Mesenchymal stem cell (in vitro differentiated cells and primary cell): ENCODE data around the gene ADIPOR1.
"Not testable (repeated sequence)": the region's sequence is repeated elsewhere in the genome, so short reads cannot be mapped to it uniquely, and the experiment has no call there.

ENCODE experiments used
- DNase-seq: peaks from one replicate; pipeline ENCODE4 v3.0.0-alpha.2; 2013
- H2AFZ ChIP-seq: one replicate; pipeline ENCODE4 v1.6.1; 2013; ENCODE audit warnings: low read depth, mild to moderate bottlenecking, control low read depth, inconsistent platforms, low read length, moderate library complexity
- H2AK5ac ChIP-seq: 2 replicates; pipeline ENCODE4 v1.6.1; 2013; ENCODE audit warnings: low read length, moderate library complexity, mild to moderate bottlenecking, inconsistent platforms; ENCODE audit not compliant: severe bottlenecking
- H2BK120ac ChIP-seq: one replicate; pipeline ENCODE4 v1.6.1; 2013; ENCODE audit warnings: low read depth, mild to moderate bottlenecking, inconsistent platforms, low read length, moderate library complexity
- H2BK12ac ChIP-seq, 2 experiments: one replicate each; pipeline ENCODE4 v1.6.1; 2013; ENCODE audit warnings: inconsistent platforms in 2 of 2, low read length in 2 of 2, mild to moderate bottlenecking in 2 of 2, moderate library complexity in 2 of 2, control low read depth in 1 of 2
- H2BK15ac ChIP-seq: one replicate; pipeline ENCODE4 v1.6.1; 2013; ENCODE audit warnings: mild to moderate bottlenecking, low read depth, inconsistent platforms; ENCODE audit not compliant: poor library complexity, severe bottlenecking
- H2BK5ac ChIP-seq: 2 replicates; pipeline ENCODE4 v1.6.1; 2013; ENCODE audit warnings: low read depth, mild to moderate bottlenecking, low read length, control low read depth, inconsistent platforms; ENCODE audit not compliant: poor library complexity, severe bottlenecking
- H3K14ac ChIP-seq, 2 experiments: one replicate each; pipeline ENCODE4 v1.6.1; 2013; ENCODE audit warnings: inconsistent platforms in 2 of 2, low read length in 2 of 2, control low read depth in 1 of 2, mild to moderate bottlenecking in 1 of 2, moderate library complexity in 1 of 2
- H3K18ac ChIP-seq, 2 experiments: one replicate each; pipeline ENCODE4 v1.6.1; 2013; ENCODE audit warnings: inconsistent platforms in 2 of 2, low read length in 2 of 2, control low read depth in 1 of 2, low read depth in 1 of 2, mild to moderate bottlenecking in 1 of 2
- H3K23ac ChIP-seq, 2 experiments: one replicate each; pipeline ENCODE4 v1.6.1; 2013; ENCODE audit warnings: inconsistent platforms in 2 of 2, low read length in 2 of 2, mild to moderate bottlenecking in 2 of 2, moderate library complexity in 2 of 2, control low read depth in 1 of 2
- H3K27ac ChIP-seq: 2 replicates; pipeline ENCODE4 v1.5.1; 2013; ENCODE audit warnings: mild to moderate bottlenecking, moderate library complexity, low read length, control low read depth, inconsistent platforms; ENCODE audit not compliant: poor library complexity, severe bottlenecking
- H3K27me3 ChIP-seq, 2 experiments: 2 replicates each; pipeline versions ENCODE4 v1.6.1 to v1.7.0; 2013; ENCODE audit warnings: low read length in 2 of 2, mild to moderate bottlenecking in 2 of 2, moderate library complexity in 2 of 2, control low read depth in 1 of 2, inconsistent platforms in 1 of 2; ENCODE audit not compliant: control insufficient read depth in 1 of 2, insufficient read depth in 1 of 2
- H3K36me3 ChIP-seq, 2 experiments: 2 replicates each; pipeline versions ENCODE4 v1.6.1 to v1.7.0; 2013; ENCODE audit warnings: low read length in 2 of 2, control low read depth in 1 of 2, inconsistent platforms in 1 of 2, low read depth in 1 of 2, mild to moderate bottlenecking in 1 of 2; ENCODE audit not compliant: insufficient read depth in 2 of 2, control insufficient read depth in 1 of 2
- H3K4ac ChIP-seq, 2 experiments: one replicate each; pipeline ENCODE4 v1.6.1; 2013; ENCODE audit warnings: inconsistent platforms in 2 of 2, low read length in 2 of 2, mild to moderate bottlenecking in 2 of 2, moderate library complexity in 2 of 2, control low read depth in 1 of 2, low read depth in 1 of 2
- H3K4me1 ChIP-seq: 2 replicates; pipeline ENCODE4 v1.6.1; 2013; ENCODE audit warnings: low read depth, low read length, control low read depth; ENCODE audit not compliant: control insufficient read depth, insufficient read depth
- H3K4me2 ChIP-seq: 2 replicates; pipeline ENCODE4 v1.6.1; 2013; ENCODE audit warnings: low read length, mild to moderate bottlenecking, inconsistent platforms; ENCODE audit not compliant: poor library complexity, severe bottlenecking
- H3K4me3 ChIP-seq, 2 experiments: 2 replicates each; pipeline versions ENCODE4 v1.5.1 to v1.7.0; 2013; ENCODE audit warnings: low read length in 2 of 2, mild to moderate bottlenecking in 2 of 2, control low read depth in 1 of 2, low read depth in 1 of 2; ENCODE audit not compliant: insufficient read depth in 1 of 2
- H3K79me1 ChIP-seq: replicated peaks from 2 replicates; pipeline ENCODE4 v1.6.1; 2013; ENCODE audit warnings: mild to moderate bottlenecking, control low read depth, low read length, inconsistent platforms; ENCODE audit not compliant: poor library complexity, severe bottlenecking
- H3K9ac ChIP-seq: 2 replicates; pipeline ENCODE4 v1.7.0; 2013; ENCODE audit warnings: mild to moderate bottlenecking, low read length, moderate library complexity
- H3K9me3 ChIP-seq: 2 replicates; pipeline ENCODE4 v1.7.0; 2013; ENCODE audit warnings: mild to moderate bottlenecking, low read length; ENCODE audit not compliant: control insufficient read depth
- H4K8ac ChIP-seq: one replicate; pipeline ENCODE4 v1.6.1; 2013; ENCODE audit warnings: inconsistent platforms, mild to moderate bottlenecking, low read length, moderate library complexity
- H4K91ac ChIP-seq: one replicate; pipeline ENCODE4 v1.6.1; 2013; ENCODE audit warnings: mild to moderate bottlenecking, low read length, inconsistent platforms
- WGBS: methylation state at CpG from one replicate; pipeline ENCODE4 v1.1.7; 2013; ENCODE audit warnings: mixed read lengths; 5-methylcytosine and 5-hydroxymethylcytosine counted together

ADIPOR1 gene

DNA sequence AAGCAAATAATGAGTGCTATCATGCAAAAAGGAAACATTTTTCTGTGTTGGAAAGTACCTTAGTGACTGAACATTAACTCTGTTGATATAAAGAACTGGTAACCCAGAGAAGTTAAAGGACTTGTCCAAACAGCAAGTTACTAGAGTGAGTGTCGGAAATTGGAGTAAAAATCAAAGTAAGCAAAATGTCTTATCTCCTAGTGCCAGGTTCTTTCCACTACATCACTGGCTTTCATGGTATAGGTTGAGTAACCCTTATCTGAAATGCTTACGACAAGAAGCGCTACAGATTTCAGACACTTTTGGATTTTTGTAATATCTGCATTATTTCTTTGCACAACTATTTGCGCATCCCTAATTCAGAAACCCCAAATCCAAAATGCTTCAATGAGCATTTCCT, 52.8 kb downstream of the ADIPOR1 start:
- no peak overlapping the region for H4K8ac ChIP-seq
- no peak for DNase-seq
- H4K91ac ChIP-seq = no peak overlapping the region
- no peak overlapping the region for H2AK5ac ChIP-seq
- no peak overlapping the region for H2BK120ac ChIP-seq
- no peak overlapping the region for H3K23ac ChIP-seq
- H3K27me3 ChIP-seq = no peaks in the 10 kb centered on the region
- no peak overlapping the region for H2BK15ac ChIP-seq
- H2AFZ ChIP-seq = no peak overlapping the region
- H3K14ac ChIP-seq = no peak overlapping the region
- H3K4me1 ChIP-seq = no peaks in the 10 kb centered on the region
- H3K9me3 ChIP-seq = no peaks in the 10 kb centered on the region
- no peak overlapping the region for H3K27ac ChIP-seq
- H3K4me2 ChIP-seq = no peak overlapping the region
- H3K9ac ChIP-seq = no peak overlapping the region
- no peak overlapping the region for H3K18ac ChIP-seq
- WGBS = 45% methylated on average over 4 of the region's 4 CpGs
- H3K36me3 ChIP-seq = peaks cover 18 to 80% of the 10 kb centered on the region in 2 experiments
- H3K4me3 ChIP-seq = no peak overlapping the region
- H3K79me1 ChIP-seq = no peaks in the 10 kb centered on the region
- no peak overlapping the region for H2BK12ac ChIP-seq
- no peak overlapping the region for H3K4ac ChIP-seq
- no peak overlapping the region for H2BK5ac ChIP-seq

DNA sequence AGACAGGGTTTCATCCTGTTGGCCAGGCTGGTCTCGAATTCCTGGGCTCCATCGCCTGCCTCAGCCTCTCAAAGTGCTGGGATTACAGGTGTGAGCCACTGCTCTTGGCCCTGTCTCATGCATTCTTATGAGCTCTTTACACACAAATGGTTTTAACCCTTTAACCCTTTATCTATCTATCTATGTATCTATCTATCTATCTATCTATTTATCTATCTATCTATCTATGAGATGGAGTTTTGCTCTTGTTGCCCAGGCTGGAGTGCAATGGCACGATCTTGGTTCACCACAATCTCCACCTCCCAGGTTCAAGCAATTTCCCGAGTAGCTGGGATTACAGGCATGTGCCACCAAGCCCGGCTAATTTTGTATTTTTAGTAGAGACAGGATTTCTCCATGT, 54.3 kb downstream of the ADIPOR1 start:
- not testable (repeated sequence) for H3K27ac ChIP-seq, H2AK5ac ChIP-seq, H3K9me3 ChIP-seq, H3K9ac ChIP-seq, H3K23ac ChIP-seq, H3K4me2 ChIP-seq, H4K91ac ChIP-seq, H2BK120ac ChIP-seq, H2BK5ac ChIP-seq, DNase-seq, H3K18ac ChIP-seq, H3K14ac ChIP-seq, H3K4me1 ChIP-seq, H2AFZ ChIP-seq, H2BK15ac ChIP-seq, H3K4me3 ChIP-seq, H3K27me3 ChIP-seq, H2BK12ac ChIP-seq, H3K79me1 ChIP-seq, H4K8ac ChIP-seq, H3K4ac ChIP-seq
- WGBS = 98% methylated on average over 5 of the region's 5 CpGs
- H3K36me3 ChIP-seq = peaks cover 16 to 75% of the 10 kb centered on the region in 2 experiments

GRCh38 chr1:202901555-202901954, 56.6 kb downstream of the ADIPOR1 start:
- Histone ChIP-seq H3K27ac (no peak overlapping the region), H4K8ac (no peak overlapping the region), H2BK120ac (no peak overlapping the region), H2BK15ac (no peak overlapping the region), H4K91ac (no peak overlapping the region), H3K36me3 (peaks cover 18 to 77% of the 10 kb centered on the region in 2 experiments), H3K79me1 (peaks cover 5% of the 10 kb centered on the region), H3K14ac (no peak overlapping the region), H2AFZ (no peak overlapping the region), H2BK5ac (no peak overlapping the region), H3K23ac (no peak overlapping the region), H2BK12ac (no peak overlapping the region), H3K4me2 (no peak overlapping the region), H3K4me1 (no peaks in the 10 kb centered on the region), H3K9me3 (no peaks in the 10 kb centered on the region), H3K27me3 (no peaks in the 10 kb centered on the region), H3K4me3 (no peak overlapping the region), H2AK5ac (no peak overlapping the region), H3K9ac (no peak overlapping the region), H3K4ac (no peak overlapping the region), H3K18ac (no peak overlapping the region)
- WGBS = 93% methylated on average over 2 of the region's 4 CpGs
- DNase-seq = no peak

- no peak overlapping the region for H3K27ac ChIP-seq
- no peak overlapping the region for H4K8ac ChIP-seq
- H3K4me2 ChIP-seq = no peak overlapping the region
- no peak overlapping the region for H2AFZ ChIP-seq
- peaks cover 1% of the 10 kb centered on the region for H3K4me1 ChIP-seq
- H3K79me1 ChIP-seq = no peaks in the 10 kb centered on the region
- no peak overlapping the region for H3K14ac ChIP-seq
- no peak overlapping the region for H4K91ac ChIP-seq
- H3K4me3 ChIP-seq = no peak overlapping the region
- H3K4ac ChIP-seq = no peak overlapping the region
- no peak overlapping the region for H2BK15ac ChIP-seq
- H3K27me3 ChIP-seq = no peaks in the 10 kb centered on the region
- no peak overlapping the region for H2BK120ac ChIP-seq
- WGBS = 99% methylated on average over 7 of the region's 7 CpGs
- H3K23ac ChIP-seq = no peak overlapping the region
- H2AK5ac ChIP-seq = no peak overlapping the region
- H3K9ac ChIP-seq = no peak overlapping the region
- no peak overlapping the region for H2BK12ac ChIP-seq
- H3K36me3 ChIP-seq = peaks cover 26 to 74% of the 10 kb centered on the region in 2 experiments
- no peak overlapping the region for H3K18ac ChIP-seq
- DNase-seq = no peak
- no peaks in the 10 kb centered on the region for H3K9me3 ChIP-seq
- no peak overlapping the region for H2BK5ac ChIP-seq
These were observed 65.6 kb downstream of the ADIPOR1 start for GRCh38 chr1:202892501-202892900.
